ENCODE data around the gene MRPL20. TPM values are rescaled to one million over a fixed set of nuclear protein-coding genes. Genes with fewer than 3 reads are reported as not detected.
A peak's percentile ranks its signal among the peaks of the same experiment; 100 is the strongest.
"Not testable (repeated sequence)": the region's sequence is repeated elsewhere in the genome, so short reads cannot be mapped to it uniquely, and the experiment has no call there.

Gene MRPL20
- total and polyA plus RNA-seq, 3 experiments from 2014 or later, result 198 to 208 (median 206) TPM

GRCh38 chr1:1430114-1430982 is 23.3 kb upstream of the MRPL20 start:
- CTCF ChIA-PET, result interaction anchor here (0.6 to 2.1 kb wide), 2 partner anchors 10 kb away, joined by 3 to 5 read pairs; no protein-coding TSS in a partner anchor
- H3K9me3 ChIP-seq (ENCODE audit: low read length), result no peaks in the 10 kb centered on the region
- H3K4me3 ChIP-seq (ENCODE audit: low read length), result no peak overlapping the region
- no peaks in the 10 kb centered on the region for H3K4me1 ChIP-seq (ENCODE audit: insufficient read depth, low read length)
- no peak overlapping the region for H3K4me3 Mint-ChIP-seq
- H3K36me3 Mint-ChIP-seq, result no peaks in the 10 kb centered on the region
- H3K27me3 Mint-ChIP-seq, result peaks cover 15 to 28% of the 10 kb centered on the region in 2 donors
- no peaks in the 10 kb centered on the region for H3K9me3 Mint-ChIP-seq
- no peak overlapping the region for H3K27ac Mint-ChIP-seq
- DNase-seq, result no peak
- POLR2A ChIA-PET, result no interaction called here
- no peaks in the 10 kb centered on the region for H3K36me3 ChIP-seq (ENCODE audit: insufficient read depth, low read length)
- H3K27me3 ChIP-seq (ENCODE audit: insufficient read depth, low read length, poor library complexity, severe bottlenecking), result peaks cover 8% of the 10 kb centered on the region
- H3K4me1 Mint-ChIP-seq, result peaks cover 3 to 11% (median 5%) of the 10 kb centered on the region in 3 donors
- no peak overlapping the region for H3K27ac ChIP-seq (ENCODE audit: low read depth, low read length)

- Mint-ChIP-seq H3K9me3 (no peaks in the 10 kb centered on the region), H3K4me3 (no peak overlapping the region), H3K27ac (peak overlapping the region in 1 of 8 donors; percentile 2), H3K4me1 (peaks cover 3 to 7% (median 5%) of the 10 kb centered on the region in 3 donors), H3K36me3 (no peaks in the 10 kb centered on the region), H3K27me3 (peaks cover 19 to 29% of the 10 kb centered on the region in 2 donors)
- Histone ChIP-seq H3K9me3 (ENCODE audit: low read length) (no peaks in the 10 kb centered on the region), H3K27ac (ENCODE audit: low read depth, low read length) (no peak overlapping the region), H3K27me3 (ENCODE audit: insufficient read depth, low read length, poor library complexity, severe bottlenecking) (peaks cover 2% of the 10 kb centered on the region), H3K4me3 (ENCODE audit: low read length) (no peak overlapping the region), H3K4me1 (ENCODE audit: insufficient read depth, low read length) (no peaks in the 10 kb centered on the region), H3K36me3 (ENCODE audit: insufficient read depth, low read length) (no peaks in the 10 kb centered on the region)
- ChIA-PET POLR2A (no interaction called here), CTCF (interaction anchor here (2.1 kb wide), 1 partner anchor 11 kb away, joined by 5 read pairs; no protein-coding TSS in a partner anchor)
- DNase-seq, result no peak
Observed at GRCh38 chr1:1429671-1430073, 22.6 kb upstream of the MRPL20 start.

- CTCF ChIA-PET, result interaction anchor here (1.0 to 2.1 kb wide), 2 partner anchors 11 to 15 kb away, joined by 4 to 5 read pairs; no protein-coding TSS in a partner anchor
- H3K27ac ChIP-seq (ENCODE audit: low read depth, low read length); H3K4me3 ChIP-seq (ENCODE audit: low read length); H3K4me3 Mint-ChIP-seq; H3K9me3 Mint-ChIP-seq; DNase-seq; H3K27ac Mint-ChIP-seq; POLR2A ChIA-PET; H3K36me3 Mint-ChIP-seq; H3K9me3 ChIP-seq (ENCODE audit: low read length); H3K4me1 ChIP-seq (ENCODE audit: insufficient read depth, low read length); H3K27me3 ChIP-seq (ENCODE audit: insufficient read depth, low read length, poor library complexity, severe bottlenecking); H3K4me1 Mint-ChIP-seq; H3K36me3 ChIP-seq (ENCODE audit: insufficient read depth, low read length): not testable (repeated sequence)
- H3K27me3 Mint-ChIP-seq, result peaks cover 23 to 29% of the 10 kb centered on the region in 2 donors
Observed at GRCh38 chr1:1428967-1429366, 21.9 kb upstream of the MRPL20 start.

GRCh38 chr1:1428174-1428573 is 21.1 kb upstream of the MRPL20 start:
- peak overlapping the region in 4 of 7 donors; percentile 13 to 68 (median 50) for H3K4me3 Mint-ChIP-seq
- H3K27me3 Mint-ChIP-seq, result peaks cover 24 to 31% of the 10 kb centered on the region in 2 donors
- CTCF ChIA-PET, result interaction anchor here (1.0 to 2.1 kb wide), 2 partner anchors 12 to 14 kb away, joined by 4 to 5 read pairs; no protein-coding TSS in a partner anchor
- Histone ChIP-seq H3K27me3 (ENCODE audit: insufficient read depth, low read length, poor library complexity, severe bottlenecking) (no peaks in the 10 kb centered on the region), H3K27ac (ENCODE audit: low read depth, low read length) (no peak overlapping the region), H3K4me3 (ENCODE audit: low read length) (no peak overlapping the region), H3K4me1 (ENCODE audit: insufficient read depth, low read length) (no peaks in the 10 kb centered on the region), H3K36me3 (ENCODE audit: insufficient read depth, low read length) (no peaks in the 10 kb centered on the region), H3K9me3 (ENCODE audit: low read length) (no peaks in the 10 kb centered on the region)
- peak overlapping the region in 1 of 8 donors; percentile 70 for H3K27ac Mint-ChIP-seq
- DNase-seq, result no peak
- H3K9me3 Mint-ChIP-seq, result no peaks in the 10 kb centered on the region
- H3K4me1 Mint-ChIP-seq, result peaks cover 3 to 7% (median 5%) of the 10 kb centered on the region in 3 donors
- no peaks in the 10 kb centered on the region for H3K36me3 Mint-ChIP-seq
- POLR2A ChIA-PET, result no interaction called here

- no peak overlapping the region for H3K4me3 ChIP-seq (ENCODE audit: low read length)
- Mint-ChIP-seq H3K27me3 (peaks cover 28 to 35% of the 10 kb centered on the region in 2 donors), H3K4me1 (peaks cover 3 to 11% (median 5%) of the 10 kb centered on the region in 3 donors), H3K9me3 (no peaks in the 10 kb centered on the region), H3K36me3 (no peaks in the 10 kb centered on the region), H3K27ac (no peak overlapping the region), H3K4me3 (no peak overlapping the region)
- ChIA-PET CTCF (no interaction called here), POLR2A (no interaction called here)
- H3K36me3 ChIP-seq (ENCODE audit: insufficient read depth, low read length), result no peaks in the 10 kb centered on the region
- no peaks in the 10 kb centered on the region for H3K4me1 ChIP-seq (ENCODE audit: insufficient read depth, low read length)
- H3K27ac ChIP-seq (ENCODE audit: low read depth, low read length), result no peak overlapping the region
- H3K27me3 ChIP-seq (ENCODE audit: insufficient read depth, low read length, poor library complexity, severe bottlenecking), result no peaks in the 10 kb centered on the region
- H3K9me3 ChIP-seq (ENCODE audit: low read length), result no peaks in the 10 kb centered on the region
- DNase-seq, result no peak
Observed at GRCh38 chr1:1427820-1428148, 20.7 kb upstream of the MRPL20 start.

GRCh38 chr1:1427106-1427819 is 20.2 kb upstream of the MRPL20 start:
- no peaks in the 10 kb centered on the region for H3K9me3 ChIP-seq (ENCODE audit: low read length)
- no peaks in the 10 kb centered on the region for H3K9me3 Mint-ChIP-seq
- peaks cover 3 to 13% (median 5%) of the 10 kb centered on the region in 3 donors for H3K4me1 Mint-ChIP-seq
- H3K27ac ChIP-seq (ENCODE audit: low read depth, low read length), result no peak overlapping the region
- H3K36me3 ChIP-seq (ENCODE audit: insufficient read depth, low read length), result no peaks in the 10 kb centered on the region
- DNase-seq, result no peak
- H3K36me3 Mint-ChIP-seq, result no peaks in the 10 kb centered on the region
- no peaks in the 10 kb centered on the region for H3K4me1 ChIP-seq (ENCODE audit: insufficient read depth, low read length)
- H3K4me3 ChIP-seq (ENCODE audit: low read length), result no peak overlapping the region
- CTCF ChIA-PET, result no interaction called here
- POLR2A ChIA-PET, result no interaction called here
- no peak overlapping the region for H3K4me3 Mint-ChIP-seq
- no peaks in the 10 kb centered on the region for H3K27me3 ChIP-seq (ENCODE audit: insufficient read depth, low read length, poor library complexity, severe bottlenecking)
- H3K27me3 Mint-ChIP-seq, result peaks cover 31 to 37% of the 10 kb centered on the region in 2 donors
- no peak overlapping the region for H3K27ac Mint-ChIP-seq

- Mint-ChIP-seq H3K9me3 (no peaks in the 10 kb centered on the region), H3K27me3 (peaks cover 31 to 40% of the 10 kb centered on the region in 2 donors), H3K36me3 (no peaks in the 10 kb centered on the region), H3K27ac (no peak overlapping the region), H3K4me3 (peak overlapping the region in 1 of 7 donors; percentile 48), H3K4me1 (peaks cover 3 to 13% (median 5%) of the 10 kb centered on the region in 3 donors)
- no peak for DNase-seq
- Histone ChIP-seq H3K27me3 (ENCODE audit: insufficient read depth, low read length, poor library complexity, severe bottlenecking) (no peaks in the 10 kb centered on the region), H3K27ac (ENCODE audit: low read depth, low read length) (no peak overlapping the region), H3K9me3 (ENCODE audit: low read length) (no peaks in the 10 kb centered on the region), H3K4me3 (ENCODE audit: low read length) (no peak overlapping the region), H3K4me1 (ENCODE audit: insufficient read depth, low read length) (no peaks in the 10 kb centered on the region), H3K36me3 (ENCODE audit: insufficient read depth, low read length) (no peaks in the 10 kb centered on the region)
- ChIA-PET CTCF (no interaction called here), POLR2A (interaction anchor here (0.6 kb wide), 2 partner anchors 20 to 468 kb away, joined by 3 to 4 read pairs; partner anchors contain the start of genes MRPL20 and NOC2L)
Observed at GRCh38 chr1:1426496-1427105, 19.5 kb upstream of the MRPL20 start.

All from CD8-positive, alpha-beta memory T cell (primary cell).